ENCODE data around the gene PGM5. TPM values are rescaled to one million over a fixed set of nuclear protein-coding genes. Genes with fewer than 3 reads are reported as not detected.

Gene PGM5
- total RNA-seq, 4 donors from 2014 or later: 573 to 742 (median 607) TPM

- Histone ChIP-seq H3K27ac (replicated peaks in 1 of 4) (peak overlapping the region; percentile 49 to 73 (median 67)), H3K9me3 (peaks cover 0 to 9% (median 3%) of the 10 kb centered on the region in 4 donors), H3K4me1 (peaks cover 22 to 47% (median 46%) of the 10 kb centered on the region in 4 donors), H3K4me3 (no peak overlapping the region), H3K27me3 (no peaks in the 10 kb centered on the region), H3K36me3 (peaks cover 0 to 4% (median 0%) of the 10 kb centered on the region in 4 donors)
- 68% methylated on average over 7 of the region's 7 CpGs for WGBS
- TF ChIP-seq POLR2AphosphoS5 (IDR thresholded peaks at IDR 0.05): peak; percentile 76 to 87
- TF ChIP-seq POLR2A (IDR thresholded peaks at IDR 0.05; ENCODE audit: low read depth): no peak
- intact Hi-C loops (cut with DNase I): no loop called here
- no peak for DNase-seq (ENCODE audit: extremely low spot score)
Measured at GRCh38 chr9:68437785-68438184, 81.4 kb downstream of the PGM5 start.

DNA sequence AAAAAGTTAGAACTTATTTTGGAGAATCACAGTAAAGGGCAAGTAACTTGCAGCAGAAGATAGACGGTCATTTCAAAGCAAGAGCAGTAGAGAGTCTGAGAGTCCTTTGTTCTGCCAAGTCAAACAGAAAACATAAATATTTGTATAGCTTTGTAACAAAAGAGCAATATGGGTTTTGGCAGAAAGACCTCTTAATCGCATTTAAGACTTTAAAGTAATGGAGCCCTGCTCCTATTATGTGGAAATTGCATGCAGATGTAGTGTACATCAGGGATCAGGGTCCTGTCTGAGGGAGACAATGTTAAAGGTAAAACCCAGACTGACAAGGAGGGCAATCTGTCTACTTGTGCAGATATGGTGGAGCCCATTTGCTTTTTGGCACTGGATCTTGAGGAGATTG, 87.2 kb downstream of the PGM5 start:
- Histone ChIP-seq H3K27me3 (no peaks in the 10 kb centered on the region), H3K27ac (replicated peaks in 1 of 4) (peak overlapping the region; percentile 81 to 91 (median 86)), H3K36me3 (no peaks in the 10 kb centered on the region), H3K4me1 (peaks cover 8 to 60% (median 58%) of the 10 kb centered on the region in 4 donors), H3K9me3 (peaks cover 0 to 9% (median 3%) of the 10 kb centered on the region in 4 donors), H3K4me3 (no peak overlapping the region)
- intact Hi-C loops (cut with DNase I): no loop called here
- DNase-seq (ENCODE audit: extremely low spot score): no peak
- no peak for TF ChIP-seq POLR2AphosphoS5 (IDR thresholded peaks at IDR 0.05)
- TF ChIP-seq CTCF (IDR thresholded peaks at IDR 0.05): no peak
- TF ChIP-seq EP300 (IDR thresholded peaks at IDR 0.05): no peak
- no peak for TF ChIP-seq POLR2A (IDR thresholded peaks at IDR 0.05; ENCODE audit: low read depth)
- WGBS: 35% methylated on average over 2 of the region's 2 CpGs

DNA sequence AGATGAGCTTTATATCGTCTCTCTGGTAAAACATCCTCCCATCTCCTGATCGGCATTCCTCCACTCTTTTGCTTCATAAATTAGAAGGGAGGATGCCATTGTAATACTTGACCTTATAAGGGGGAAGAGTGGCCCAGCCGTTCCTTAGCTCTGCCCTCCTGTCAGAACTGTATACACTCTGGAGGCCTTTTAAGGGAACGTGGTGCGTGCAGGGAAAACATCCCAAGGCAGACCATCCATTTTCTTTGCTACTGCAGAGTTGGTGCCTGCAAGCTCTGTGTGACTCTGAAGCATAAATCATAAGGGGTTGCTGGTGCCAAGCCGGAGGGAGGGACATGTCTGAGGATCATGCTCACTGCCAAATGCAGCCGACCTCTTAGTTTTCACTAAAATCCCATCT, 90.4 kb downstream of the PGM5 start:
- WGBS: 27% methylated on average over 7 of the region's 7 CpGs
- peak overlapping the region; percentile 81 to 91 (median 86) for H3K27ac ChIP-seq (replicated peaks in 1 of 4)
- peak; percentile 56 for TF ChIP-seq EP300 (IDR thresholded peaks at IDR 0.05)
- no peak for TF ChIP-seq POLR2A (IDR thresholded peaks at IDR 0.05; ENCODE audit: low read depth)
- peak; percentile 85 to 86 for TF ChIP-seq POLR2AphosphoS5 (IDR thresholded peaks at IDR 0.05)

GRCh38 chr9:68447611-68448010, 91.2 kb downstream of the PGM5 start:
- intact Hi-C loops (cut with DNase I): no loop called here
- DNase-seq (ENCODE audit: extremely low spot score): no peak
- Histone ChIP-seq H3K27me3 (no peaks in the 10 kb centered on the region), H3K9me3 (no peaks in the 10 kb centered on the region), H3K27ac (replicated peaks in 1 of 4) (peak overlapping the region; percentile 81 to 91 (median 86)), H3K4me3 (no peak overlapping the region), H3K36me3 (no peaks in the 10 kb centered on the region), H3K4me1 (peaks cover 25 to 100% (median 94%) of the 10 kb centered on the region in 4 donors)
- TF ChIP-seq EP300 (IDR thresholded peaks at IDR 0.05): no peak
- no peak for TF ChIP-seq POLR2AphosphoS5 (IDR thresholded peaks at IDR 0.05)
- no peak for TF ChIP-seq CTCF (IDR thresholded peaks at IDR 0.05)
- TF ChIP-seq POLR2A (IDR thresholded peaks at IDR 0.05; ENCODE audit: low read depth): no peak
- 39% methylated on average over 2 of the region's 2 CpGs for WGBS

More for the DNA sequence above, 90.4 kb downstream of the PGM5 start:
- no peak for DNase-seq (ENCODE audit: extremely low spot score)
- Histone ChIP-seq H3K4me3 (no peak overlapping the region), H3K9me3 (peaks cover 0 to 3% (median 0%) of the 10 kb centered on the region in 4 donors), H3K36me3 (no peaks in the 10 kb centered on the region), H3K4me1 (peaks cover 22 to 92% (median 86%) of the 10 kb centered on the region in 4 donors), H3K27me3 (no peaks in the 10 kb centered on the region)
- intact Hi-C loops (cut with DNase I): no loop called here

GRCh38 chr9:68454579-68455334, 98.3 kb downstream of the PGM5 start:
- DNase-seq (ENCODE audit: extremely low spot score): no peak
- no peak overlapping the region for H3K4me3 ChIP-seq
- H3K27me3 ChIP-seq: no peaks in the 10 kb centered on the region
- intact Hi-C loops (cut with DNase I): loop anchor here (5.0 kb wide), 1 partner anchor 43 kb away; no protein-coding TSS in a partner anchor
- no peak for TF ChIP-seq CTCF (IDR thresholded peaks at IDR 0.05)
- TF ChIP-seq POLR2AphosphoS5 (IDR thresholded peaks at IDR 0.05): peak; percentile 28 to 56
- TF ChIP-seq POLR2A (IDR thresholded peaks at IDR 0.05; ENCODE audit: low read depth): no peak
- peak; percentile 52 for TF ChIP-seq EP300 (IDR thresholded peaks at IDR 0.05)
- H3K36me3 ChIP-seq: no peaks in the 10 kb centered on the region
- H3K4me1 ChIP-seq: peaks cover 37 to 94% (median 93%) of the 10 kb centered on the region in 4 donors
- 58% methylated on average over 13 of the region's 13 CpGs for WGBS
- H3K27ac ChIP-seq (replicated peaks in 1 of 4): peak overlapping the region; percentile 81 to 91 (median 86)
- no peaks in the 10 kb centered on the region for H3K9me3 ChIP-seq
